Epithelial cell of esophagus (primary cell): ENCODE results near the gene ZNF878.
"Not testable (repeated sequence)": the region's sequence is repeated elsewhere in the genome, so short reads cannot be mapped to it uniquely, and the experiment has no call there.

Source experiments
- DNase-seq: peaks from one replicate; pipeline ENCODE4 v3.0.0; 2010; ENCODE audit warnings: low read depth
- H3K4me3 ChIP-seq: 2 replicates; pipeline ENCODE4 v1.5.1; 2011; ENCODE audit warnings: mild to moderate bottlenecking, low read length, control low read depth
- TF ChIP-seq, protein P1 (sequence below): IDR thresholded peaks from 2 replicates; pipeline ENCODE4 v1.5.1; 2011; ENCODE audit warnings: low read depth, mild to moderate bottlenecking, low read length, control low read depth, inconsistent platforms; ENCODE audit not compliant: insufficient read depth; ENCODE audit errors: missing control alignments

ZNF878 gene

DNA sequence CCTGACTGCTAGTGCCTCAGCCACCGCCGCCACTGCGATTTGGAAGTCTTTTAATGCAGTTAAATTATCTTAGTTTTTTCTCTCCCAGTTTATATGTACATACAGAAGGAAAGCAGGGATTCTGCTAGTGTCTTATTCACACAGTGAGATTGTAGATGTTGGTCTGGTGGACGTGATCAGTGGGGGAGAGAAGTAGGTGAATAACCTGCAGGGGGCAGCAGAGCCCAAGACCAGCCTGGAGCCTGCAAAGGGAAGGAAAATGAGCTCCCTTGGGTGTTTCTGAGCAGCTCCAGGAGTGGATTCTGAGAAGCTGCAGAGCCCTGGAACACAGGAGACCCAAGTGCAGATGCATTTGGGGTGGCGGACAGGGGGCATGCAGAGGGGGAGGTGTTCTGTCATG lies 38.0 kb upstream of the ZNF878 start:
- DNase-seq: peak; percentile 48
- no peak overlapping the region for H3K4me3 ChIP-seq
- TF ChIP-seq, protein P1, sequence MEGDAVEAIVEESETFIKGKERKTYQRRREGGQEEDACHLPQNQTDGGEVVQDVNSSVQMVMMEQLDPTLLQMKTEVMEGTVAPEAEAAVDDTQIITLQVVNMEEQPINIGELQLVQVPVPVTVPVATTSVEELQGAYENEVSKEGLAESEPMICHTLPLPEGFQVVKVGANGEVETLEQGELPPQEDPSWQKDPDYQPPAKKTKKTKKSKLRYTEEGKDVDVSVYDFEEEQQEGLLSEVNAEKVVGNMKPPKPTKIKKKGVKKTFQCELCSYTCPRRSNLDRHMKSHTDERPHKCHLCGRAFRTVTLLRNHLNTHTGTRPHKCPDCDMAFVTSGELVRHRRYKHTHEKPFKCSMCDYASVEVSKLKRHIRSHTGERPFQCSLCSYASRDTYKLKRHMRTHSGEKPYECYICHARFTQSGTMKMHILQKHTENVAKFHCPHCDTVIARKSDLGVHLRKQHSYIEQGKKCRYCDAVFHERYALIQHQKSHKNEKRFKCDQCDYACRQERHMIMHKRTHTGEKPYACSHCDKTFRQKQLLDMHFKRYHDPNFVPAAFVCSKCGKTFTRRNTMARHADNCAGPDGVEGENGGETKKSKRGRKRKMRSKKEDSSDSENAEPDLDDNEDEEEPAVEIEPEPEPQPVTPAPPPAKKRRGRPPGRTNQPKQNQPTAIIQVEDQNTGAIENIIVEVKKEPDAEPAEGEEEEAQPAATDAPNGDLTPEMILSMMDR: peak; percentile 41

- no peak overlapping the region for H3K4me3 ChIP-seq
- TF ChIP-seq, protein P1: no peak
- DNase-seq: peak; percentile 19
These were observed 32.5 kb upstream of the ZNF878 start for GRCh38 chr19:12085074-12085818.

DNA sequence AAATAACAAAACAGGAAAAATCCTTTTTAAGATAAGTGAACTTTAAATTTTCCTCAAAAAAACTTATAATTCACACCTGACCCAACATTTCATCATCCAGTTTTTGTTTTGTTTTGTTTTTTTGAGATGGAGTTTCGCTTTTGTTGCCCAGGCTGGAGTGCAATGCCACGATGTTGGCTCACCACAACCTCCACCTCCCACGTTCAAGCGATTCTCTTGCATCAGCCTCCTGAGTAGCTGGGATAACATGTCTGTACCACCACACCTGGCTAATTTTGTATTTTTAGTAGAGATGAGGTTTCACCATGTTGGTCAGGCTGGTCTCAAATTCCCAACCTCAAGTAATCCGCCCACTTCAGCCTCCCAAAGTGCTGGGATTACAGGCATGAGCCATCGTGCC lies 30.6 kb upstream of the ZNF878 start:
- not testable (repeated sequence) for H3K4me3 ChIP-seq, DNase-seq

DNA sequence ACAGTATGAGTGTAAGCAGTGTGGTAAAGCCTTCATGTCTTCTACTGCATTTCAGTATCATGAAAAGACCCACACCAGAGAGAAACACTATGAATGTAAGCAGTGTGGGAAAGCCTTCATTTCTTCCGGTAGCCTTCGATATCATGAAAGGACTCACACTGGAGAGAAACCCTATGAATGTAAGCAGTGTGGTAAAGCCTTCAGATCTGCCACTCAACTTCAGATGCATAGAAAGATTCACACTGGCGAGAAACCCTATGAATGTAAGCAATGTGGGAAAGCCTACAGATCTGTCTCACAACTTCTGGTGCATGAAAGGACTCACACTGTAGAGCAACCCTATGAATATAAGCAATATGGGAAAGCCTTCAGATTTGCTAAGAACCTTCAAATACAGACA lies 24.6 kb upstream of the ZNF878 start:
- TF ChIP-seq, protein P1: no peak
- H3K4me3 ChIP-seq: no peak overlapping the region
- DNase-seq: no peak

GRCh38 chr19:12076331-12076730 lies 23.6 kb upstream of the ZNF878 start:
- H3K4me3 ChIP-seq, DNase-seq: not testable (repeated sequence)

- no peak overlapping the region for H3K4me3 ChIP-seq
- DNase-seq: no peak
- TF ChIP-seq, protein P1: no peak
These were observed 22.9 kb upstream of the ZNF878 start for GRCh38 chr19:12075538-12076139.

DNA sequence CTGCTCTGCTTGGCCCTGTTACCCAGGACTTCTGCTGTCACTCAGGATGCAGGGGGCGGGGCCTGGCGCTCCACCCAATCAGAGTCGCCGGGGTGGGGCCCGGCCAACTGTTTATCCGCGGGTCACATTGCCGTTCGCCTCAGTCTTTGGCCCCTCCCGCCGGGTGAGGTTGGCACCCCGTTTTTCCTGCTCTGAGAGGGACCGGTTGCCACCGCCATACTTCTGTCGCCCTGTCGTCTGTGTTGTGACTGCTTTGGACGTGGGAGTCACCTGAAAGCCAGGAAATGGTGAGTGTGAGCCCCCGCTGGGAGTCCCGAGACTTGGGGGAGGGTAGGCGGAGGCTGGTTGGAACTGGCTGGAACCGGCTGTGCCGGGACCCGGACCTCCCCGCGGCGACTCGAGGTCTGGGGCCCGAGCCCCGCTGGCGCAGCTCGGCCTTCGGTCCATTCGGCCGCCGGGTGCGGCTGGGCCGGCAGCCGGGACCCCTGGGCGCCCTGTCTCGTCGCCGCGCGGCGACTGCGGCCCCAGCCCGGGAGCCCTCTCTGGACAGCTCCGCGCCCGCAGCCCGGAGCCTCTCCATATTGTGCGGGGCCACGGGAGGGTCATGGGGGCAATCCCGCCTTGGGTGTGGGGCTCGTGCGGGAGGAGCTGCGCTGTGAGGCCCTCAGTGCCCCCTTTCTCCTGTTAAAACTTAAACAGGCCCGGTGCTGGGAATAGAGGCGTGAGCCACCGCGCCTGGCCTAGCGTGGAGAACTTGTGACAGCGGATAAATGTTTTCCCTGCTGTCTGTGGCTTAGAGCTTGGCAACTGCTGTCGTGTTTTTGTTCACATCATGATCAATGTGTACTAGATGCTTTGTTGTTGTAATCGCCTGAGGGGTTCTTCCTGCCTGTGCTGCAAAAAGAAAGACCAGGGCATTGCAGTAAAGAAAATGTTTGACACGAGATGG lies 12.1 kb upstream of the ZNF878 start, which contains the start of gene ZNF844:
TSS of gene ZNF844 (plus strand) at position 142 of the 949 bp plus-strand sequence. CDS start at position 285, 143 bp downstream.
- peak; percentile 60 for DNase-seq
- H3K4me3 ChIP-seq: peak within 1 kb of the TSS; percentile 57
- TF ChIP-seq, protein P1: no peak
